ENCODE data around the gene LLCFC1.

LLCFC1 gene

GRCh38 chr7:142923391-142923790, 15.9 kb upstream of the LLCFC1 start:
- no peak overlapping the region for H3K27ac Mint-ChIP-seq
- no peaks in the 10 kb centered on the region for H3K36me3 Mint-ChIP-seq (ENCODE audit: low read depth)
- no peaks in the 10 kb centered on the region for H3K4me1 Mint-ChIP-seq
- peaks cover 4% of the 10 kb centered on the region for H3K27me3 Mint-ChIP-seq
- H3K4me3 Mint-ChIP-seq, result no peak overlapping the region
- ATAC-seq (no peak), DNase-seq (no peak)
- H3K9me3 Mint-ChIP-seq, result no peaks in the 10 kb centered on the region

GRCh38 chr7:142925413-142925812, 13.9 kb upstream of the LLCFC1 start:
- Mint-ChIP-seq H3K4me3 (no peak overlapping the region), H3K27me3 (no peaks in the 10 kb centered on the region), H3K4me1 (no peaks in the 10 kb centered on the region), H3K27ac (no peak overlapping the region), H3K9me3 (no peaks in the 10 kb centered on the region), H3K36me3 (ENCODE audit: low read depth) (no peaks in the 10 kb centered on the region)
- DNase-seq, result no peak
- no peak for ATAC-seq

GRCh38 chr7:142927085-142927745, 12.1 kb upstream of the LLCFC1 start:
- Mint-ChIP-seq H3K4me1 (no peaks in the 10 kb centered on the region), H3K36me3 (ENCODE audit: low read depth) (no peaks in the 10 kb centered on the region), H3K9me3 (no peaks in the 10 kb centered on the region), H3K27ac (no peak overlapping the region), H3K27me3 (no peaks in the 10 kb centered on the region), H3K4me3 (no peak overlapping the region)
- DNase-seq (no peak), ATAC-seq (no peak)

- Mint-ChIP-seq H3K36me3 (ENCODE audit: low read depth) (no peaks in the 10 kb centered on the region), H3K27ac (no peak overlapping the region), H3K27me3 (peaks cover 3% of the 10 kb centered on the region), H3K4me1 (no peaks in the 10 kb centered on the region), H3K9me3 (no peaks in the 10 kb centered on the region), H3K4me3 (no peak overlapping the region)
- no peak for ATAC-seq
- DNase-seq, result no peak
These were observed 11.3 kb upstream of the LLCFC1 start for GRCh38 chr7:142927949-142928348.

GRCh38 chr7:142930126-142930730, 9.1 kb upstream of the LLCFC1 start:
- Mint-ChIP-seq H3K36me3 (ENCODE audit: low read depth) (no peaks in the 10 kb centered on the region), H3K27ac (no peak overlapping the region), H3K4me3 (no peak overlapping the region), H3K27me3 (peaks cover 4% of the 10 kb centered on the region), H3K9me3 (no peaks in the 10 kb centered on the region), H3K4me1 (no peaks in the 10 kb centered on the region)
- ATAC-seq (no peak), DNase-seq (no peak)

- no peaks in the 10 kb centered on the region for H3K36me3 Mint-ChIP-seq (ENCODE audit: low read depth)
- H3K4me1 Mint-ChIP-seq, result no peaks in the 10 kb centered on the region
- H3K27me3 Mint-ChIP-seq, result peaks cover 4% of the 10 kb centered on the region
- H3K4me3 Mint-ChIP-seq, result no peak overlapping the region
- no peaks in the 10 kb centered on the region for H3K9me3 Mint-ChIP-seq
- H3K27ac Mint-ChIP-seq, result no peak overlapping the region
- no peak for ATAC-seq
- DNase-seq, result no peak
These were observed 6.7 kb upstream of the LLCFC1 start for GRCh38 chr7:142932386-142933091.

- H3K27ac Mint-ChIP-seq, result no peak overlapping the region
- H3K4me3 Mint-ChIP-seq, result no peak overlapping the region
- H3K9me3 Mint-ChIP-seq, result no peaks in the 10 kb centered on the region
- H3K4me1 Mint-ChIP-seq, result no peaks in the 10 kb centered on the region
- ATAC-seq (no peak), DNase-seq (no peak)
- no peaks in the 10 kb centered on the region for H3K36me3 Mint-ChIP-seq (ENCODE audit: low read depth)
- peaks cover 4% of the 10 kb centered on the region for H3K27me3 Mint-ChIP-seq
These were observed 6.2 kb upstream of the LLCFC1 start for GRCh38 chr7:142933092-142933475.

GRCh38 chr7:142933624-142934023, 5.7 kb upstream of the LLCFC1 start, which contains the start of gene TRPV5:
Gene TRPV5, minus strand, starts transcription at chr7:142933746. Its CDS starts 287 bp downstream, at chr7:142933459.
- no peaks in the 10 kb centered on the region for H3K9me3 Mint-ChIP-seq
- ATAC-seq, result no peak
- H3K27ac Mint-ChIP-seq, result no peak within 1 kb of the TSS
- no peak for DNase-seq
- H3K27me3 Mint-ChIP-seq, result peaks cover 4% of the 10 kb centered on the region
- no peaks in the 10 kb centered on the region for H3K36me3 Mint-ChIP-seq (ENCODE audit: low read depth)
- no peaks in the 10 kb centered on the region for H3K4me1 Mint-ChIP-seq
- no peak within 1 kb of the TSS for H3K4me3 Mint-ChIP-seq

- H3K27me3 Mint-ChIP-seq, result peaks cover 4% of the 10 kb centered on the region
- H3K36me3 Mint-ChIP-seq (ENCODE audit: low read depth), result no peaks in the 10 kb centered on the region
- H3K4me3 Mint-ChIP-seq, result no peak overlapping the region
- ATAC-seq (no peak), DNase-seq (no peak)
- no peak overlapping the region for H3K27ac Mint-ChIP-seq
- H3K4me1 Mint-ChIP-seq, result no peaks in the 10 kb centered on the region
- no peaks in the 10 kb centered on the region for H3K9me3 Mint-ChIP-seq
These were observed 5.2 kb upstream of the LLCFC1 start for GRCh38 chr7:142934056-142934455.

GRCh38 chr7:142935941-142936565, 3.2 kb upstream of the LLCFC1 start:
- H3K27ac Mint-ChIP-seq, result no peak overlapping the region

GRCh38 chr7:142938611-142939010, 673 bp upstream of the LLCFC1 start:
- H3K9me3 Mint-ChIP-seq, result no peaks in the 10 kb centered on the region
- H3K27ac Mint-ChIP-seq, result no peak overlapping the region
- H3K27me3 Mint-ChIP-seq, result peaks cover 3% of the 10 kb centered on the region
- H3K4me1 Mint-ChIP-seq, result no peaks in the 10 kb centered on the region
- H3K4me3 Mint-ChIP-seq, result no peak overlapping the region
- no peak for ATAC-seq
- DNase-seq, result no peak
- H3K36me3 Mint-ChIP-seq (ENCODE audit: low read depth), result no peaks in the 10 kb centered on the region

More at GRCh38 chr7:142935941-142936565, 3.2 kb upstream of the LLCFC1 start:
- no peak overlapping the region for H3K4me3 Mint-ChIP-seq
- DNase-seq (no peak), ATAC-seq (no peak)
- H3K4me1 Mint-ChIP-seq, result no peaks in the 10 kb centered on the region
- no peaks in the 10 kb centered on the region for H3K36me3 Mint-ChIP-seq (ENCODE audit: low read depth)
- H3K9me3 Mint-ChIP-seq, result no peaks in the 10 kb centered on the region
- peaks cover 7% of the 10 kb centered on the region for H3K27me3 Mint-ChIP-seq

GRCh38 chr7:142940966-142941535, 1.8 kb downstream of the LLCFC1 start:
- H3K4me3 Mint-ChIP-seq, result no peak overlapping the region
- peaks cover 3% of the 10 kb centered on the region for H3K27me3 Mint-ChIP-seq
- no peaks in the 10 kb centered on the region for H3K9me3 Mint-ChIP-seq
- H3K27ac Mint-ChIP-seq, result no peak overlapping the region
- ATAC-seq (no peak), DNase-seq (no peak)
- no peaks in the 10 kb centered on the region for H3K4me1 Mint-ChIP-seq
- no peaks in the 10 kb centered on the region for H3K36me3 Mint-ChIP-seq (ENCODE audit: low read depth)

GRCh38 chr7:142941541-142941940, 2.3 kb downstream of the LLCFC1 start:
- no peaks in the 10 kb centered on the region for H3K4me1 Mint-ChIP-seq
- no peak overlapping the region for H3K4me3 Mint-ChIP-seq
- no peak overlapping the region for H3K27ac Mint-ChIP-seq
- no peaks in the 10 kb centered on the region for H3K36me3 Mint-ChIP-seq (ENCODE audit: low read depth)
- peaks cover 3% of the 10 kb centered on the region for H3K27me3 Mint-ChIP-seq
- ATAC-seq (no peak), DNase-seq (no peak)
- H3K9me3 Mint-ChIP-seq, result no peaks in the 10 kb centered on the region

- H3K27me3 Mint-ChIP-seq, result peaks cover 6% of the 10 kb centered on the region
- H3K36me3 Mint-ChIP-seq (ENCODE audit: low read depth), result no peaks in the 10 kb centered on the region
- no peaks in the 10 kb centered on the region for H3K4me1 Mint-ChIP-seq
- H3K9me3 Mint-ChIP-seq, result no peaks in the 10 kb centered on the region
- ATAC-seq, result no peak
- H3K27ac Mint-ChIP-seq, result no peak overlapping the region
- no peak for DNase-seq
- no peak overlapping the region for H3K4me3 Mint-ChIP-seq
These were observed 3.5 kb downstream of the LLCFC1 start for GRCh38 chr7:142942746-142943145.

Data from activated naive CD8-positive, alpha-beta T cell treated with anti-CD3 and anti-CD28 coated beads, Interleukin-2, amount 50 U/mL, for 24 hours (primary cell).